ENCODE results near the gene TCF4. TPM values are rescaled to one million over a fixed set of nuclear protein-coding genes. Genes with fewer than 3 reads are reported as not detected.

Gene TCF4
- polyA plus RNA-seq, 2 donors: 3.7 to 4.8 TPM

- Histone ChIP-seq H3K36me3 (ENCODE audit: control insufficient read depth in 2 of 2, insufficient read depth in 2 of 2, low read length in 1 of 2) (no peaks in the 10 kb centered on the region), H3K27me3 (ENCODE audit: control insufficient read depth in 1 of 2, insufficient read depth in 2 of 2, low read length in 2 of 2) (no peaks in the 10 kb centered on the region), H3K27ac (ENCODE audit: low read depth in 2 of 2, low read length in 1 of 2) (no peak overlapping the region), H3K9me3 (ENCODE audit: control insufficient read depth in 2 of 2, insufficient read depth in 1 of 2, low read depth in 1 of 2, low read length in 1 of 2) (no peaks in the 10 kb centered on the region), H3K4me1 (ENCODE audit: control insufficient read depth in 2 of 2, insufficient read depth in 2 of 2, low read length in 1 of 2) (no peaks in the 10 kb centered on the region), H3K4me3 (ENCODE audit: low read depth in 1 of 2, low read length in 2 of 2) (no peak overlapping the region)
- WGBS, 2 donors: 82 to 92% methylated on average over 1 of the region's 1 CpG
These were observed 402.6 kb downstream of the TCF4 start for GRCh38 chr18:55185391-55185790.

GRCh38 chr18:55179835-55180234 lies 408.2 kb downstream of the TCF4 start:
- H3K4me3 ChIP-seq (ENCODE audit: low read depth in 1 of 2, low read length in 2 of 2): no peak overlapping the region

GRCh38 chr18:55179425-55179824 lies 408.6 kb downstream of the TCF4 start:
- Histone ChIP-seq H3K4me1 (ENCODE audit: control insufficient read depth in 2 of 2, insufficient read depth in 2 of 2, low read length in 1 of 2) (no peaks in the 10 kb centered on the region), H3K27me3 (ENCODE audit: control insufficient read depth in 1 of 2, insufficient read depth in 2 of 2, low read length in 2 of 2) (no peaks in the 10 kb centered on the region), H3K9me3 (ENCODE audit: control insufficient read depth in 2 of 2, insufficient read depth in 1 of 2, low read depth in 1 of 2, low read length in 1 of 2) (no peaks in the 10 kb centered on the region), H3K4me3 (ENCODE audit: low read depth in 1 of 2, low read length in 2 of 2) (no peak overlapping the region), H3K36me3 (ENCODE audit: control insufficient read depth in 2 of 2, insufficient read depth in 2 of 2, low read length in 1 of 2) (no peaks in the 10 kb centered on the region), H3K27ac (ENCODE audit: low read depth in 2 of 2, low read length in 1 of 2) (no peak overlapping the region)
- WGBS, 2 donors: 80 to 83% methylated on average over 5 of the region's 5 CpGs

More at GRCh38 chr18:55179835-55180234, 408.2 kb downstream of the TCF4 start:
- Histone ChIP-seq H3K27ac (ENCODE audit: low read depth in 2 of 2, low read length in 1 of 2) (no peak overlapping the region), H3K4me1 (ENCODE audit: control insufficient read depth in 2 of 2, insufficient read depth in 2 of 2, low read length in 1 of 2) (no peaks in the 10 kb centered on the region), H3K36me3 (ENCODE audit: control insufficient read depth in 2 of 2, insufficient read depth in 2 of 2, low read length in 1 of 2) (no peaks in the 10 kb centered on the region), H3K27me3 (ENCODE audit: control insufficient read depth in 1 of 2, insufficient read depth in 2 of 2, low read length in 2 of 2) (no peaks in the 10 kb centered on the region), H3K9me3 (ENCODE audit: control insufficient read depth in 2 of 2, insufficient read depth in 1 of 2, low read depth in 1 of 2, low read length in 1 of 2) (no peaks in the 10 kb centered on the region)

GRCh38 chr18:55173291-55173690 lies 414.7 kb downstream of the TCF4 start:
- no peaks in the 10 kb centered on the region for H3K36me3 ChIP-seq (ENCODE audit: control insufficient read depth in 2 of 2, insufficient read depth in 2 of 2, low read length in 1 of 2)
- H3K4me1 ChIP-seq (ENCODE audit: control insufficient read depth in 2 of 2, insufficient read depth in 2 of 2, low read length in 1 of 2): no peaks in the 10 kb centered on the region
- 87 to 93% methylated on average over 2 of the region's 2 CpGs for WGBS, 2 donors
- H3K4me3 ChIP-seq (ENCODE audit: low read depth in 1 of 2, low read length in 2 of 2): no peak overlapping the region
- no peaks in the 10 kb centered on the region for H3K9me3 ChIP-seq (ENCODE audit: control insufficient read depth in 2 of 2, insufficient read depth in 1 of 2, low read depth in 1 of 2, low read length in 1 of 2)
- H3K27me3 ChIP-seq (ENCODE audit: control insufficient read depth in 1 of 2, insufficient read depth in 2 of 2, low read length in 2 of 2): no peaks in the 10 kb centered on the region
- no peak overlapping the region for H3K27ac ChIP-seq (ENCODE audit: low read depth in 2 of 2, low read length in 1 of 2)

All from esophagus (tissue), 2 donors.